Activated CD4-positive, alpha-beta T cell treated with anti-CD3 and anti-CD28 coated beads for 24 hours (primary cell): ENCODE results near the gene TSGA10IP.

Source experiments
- DNase-seq, 2 donors: peaks; one replicate each; pipeline ENCODE4 v3.0.0-alpha.2; 2020; ENCODE audit warnings: low read depth in 2 of 2

TSGA10IP gene

DNA sequence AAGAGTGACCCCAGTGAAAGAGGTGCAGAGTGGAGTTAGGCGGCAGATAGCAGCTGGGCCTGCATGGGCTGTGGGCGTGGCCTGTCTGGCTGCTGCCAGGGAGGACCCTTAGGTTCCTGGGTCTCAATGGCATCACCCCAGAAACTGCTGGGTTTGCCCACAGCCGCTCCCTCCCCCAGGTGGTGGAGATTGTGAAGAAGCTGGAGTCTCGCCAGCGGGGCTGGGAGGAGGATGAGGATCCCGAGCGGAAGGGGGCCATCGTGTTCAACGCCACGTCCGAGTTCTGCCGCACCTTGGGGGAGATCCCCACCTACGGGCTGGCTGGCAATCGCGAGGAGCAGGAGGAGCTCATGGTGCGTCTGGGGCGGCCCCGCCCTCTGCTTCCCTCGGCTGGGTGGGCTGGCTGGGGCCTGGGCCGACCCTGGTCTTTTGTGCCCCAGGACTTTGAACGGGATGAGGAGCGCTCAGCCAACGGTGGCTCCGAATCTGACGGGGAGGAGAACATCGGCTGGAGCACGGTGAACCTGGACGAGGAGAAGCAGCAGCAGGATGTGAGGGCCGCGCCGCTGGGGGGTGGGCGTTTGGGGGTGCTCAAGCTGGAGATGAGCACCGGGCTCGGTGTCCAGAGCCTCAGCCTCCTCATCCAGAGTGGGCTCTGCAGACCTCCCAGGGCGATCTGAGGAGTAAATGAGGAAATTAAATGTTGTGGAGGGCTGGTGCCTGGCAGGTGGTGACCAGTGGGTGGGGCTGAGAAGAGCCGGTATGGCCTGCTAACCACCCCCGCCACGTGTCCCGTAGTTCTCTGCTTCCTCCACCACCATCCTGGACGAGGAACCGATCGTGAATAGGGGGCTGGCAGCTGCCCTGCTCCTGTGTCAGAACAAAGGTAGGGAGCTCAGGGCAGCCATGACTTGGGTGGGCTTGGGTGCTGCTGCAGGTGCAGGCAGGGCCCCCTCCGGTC is 31.2 kb downstream of the TSGA10IP start:
- DNase-seq = no peak

DNA sequence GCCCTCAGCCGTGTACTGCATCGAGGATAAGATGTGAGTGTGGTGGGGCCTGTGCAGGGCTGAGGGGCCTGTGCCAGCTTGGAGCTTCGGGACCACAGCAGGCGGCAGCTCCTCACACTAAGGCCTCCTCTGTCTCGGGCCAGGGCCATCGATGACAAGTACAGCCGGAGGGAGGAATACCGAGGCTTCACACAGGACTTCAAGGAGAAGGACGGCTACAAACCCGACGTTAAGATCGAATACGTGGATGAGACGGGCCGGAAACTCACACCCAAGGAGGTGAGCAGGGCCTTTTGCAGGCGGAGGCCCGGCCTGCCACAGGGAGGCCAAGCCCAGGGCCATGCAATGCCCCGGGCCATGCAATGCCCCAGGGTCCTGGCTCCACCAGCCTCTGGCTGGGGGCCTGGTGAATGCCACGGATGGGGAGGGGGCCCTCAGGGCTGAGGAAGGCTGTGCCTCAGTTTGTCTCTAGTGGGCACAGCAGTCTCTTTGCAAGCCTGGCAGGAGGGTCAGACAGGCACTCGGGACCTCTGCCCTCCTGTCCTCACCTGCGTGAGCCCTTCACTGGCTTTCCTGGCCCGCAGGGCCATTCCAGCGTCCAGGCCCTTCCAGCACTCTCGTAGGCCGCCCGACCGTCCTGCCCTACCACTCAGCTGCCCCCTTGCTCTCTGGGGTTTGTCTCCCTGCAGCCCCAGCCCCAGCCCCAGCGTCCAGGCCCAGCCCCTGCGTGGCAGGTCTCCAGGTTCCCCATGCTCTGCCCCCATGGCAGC is 32.5 kb downstream of the TSGA10IP start:
- DNase-seq = no peak

DNA sequence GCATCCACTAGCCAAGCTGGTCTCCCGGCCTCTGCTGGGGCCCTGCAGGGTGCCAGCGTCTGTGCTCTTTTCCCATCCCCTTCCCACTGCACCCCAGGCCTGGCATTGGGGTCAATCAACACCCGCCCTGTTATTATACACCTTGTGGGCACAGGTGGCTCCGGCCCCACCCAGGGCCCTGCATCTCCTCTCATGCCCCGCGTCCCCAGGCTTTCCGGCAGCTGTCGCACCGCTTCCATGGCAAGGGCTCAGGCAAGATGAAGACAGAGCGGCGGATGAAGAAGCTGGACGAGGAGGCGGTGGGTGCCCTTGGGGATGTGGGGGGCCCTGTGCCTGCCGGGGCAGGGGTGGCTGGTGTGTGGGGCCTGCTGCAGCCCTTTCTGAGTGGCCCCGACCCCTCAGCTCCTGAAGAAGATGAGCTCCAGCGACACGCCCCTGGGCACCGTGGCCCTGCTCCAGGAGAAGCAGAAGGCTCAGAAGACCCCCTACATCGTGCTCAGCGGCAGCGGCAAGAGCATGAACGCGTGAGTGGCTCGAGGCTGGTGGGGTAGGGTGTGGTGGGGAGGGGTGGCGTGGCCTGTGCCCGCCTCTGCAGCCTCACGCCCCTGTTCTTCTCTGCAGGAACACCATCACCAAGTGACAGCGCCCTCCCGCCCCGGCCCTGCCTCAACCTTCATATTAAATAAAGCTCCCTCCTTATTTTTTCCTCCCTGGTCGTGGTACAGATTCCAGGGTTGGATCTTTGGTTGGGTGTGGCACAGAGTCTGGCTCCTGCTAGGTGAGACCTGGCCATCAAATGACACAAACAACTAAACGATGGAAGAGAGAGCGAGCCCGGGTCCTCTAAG is 33.3 kb downstream of the TSGA10IP start:
- no peak for DNase-seq

DNA sequence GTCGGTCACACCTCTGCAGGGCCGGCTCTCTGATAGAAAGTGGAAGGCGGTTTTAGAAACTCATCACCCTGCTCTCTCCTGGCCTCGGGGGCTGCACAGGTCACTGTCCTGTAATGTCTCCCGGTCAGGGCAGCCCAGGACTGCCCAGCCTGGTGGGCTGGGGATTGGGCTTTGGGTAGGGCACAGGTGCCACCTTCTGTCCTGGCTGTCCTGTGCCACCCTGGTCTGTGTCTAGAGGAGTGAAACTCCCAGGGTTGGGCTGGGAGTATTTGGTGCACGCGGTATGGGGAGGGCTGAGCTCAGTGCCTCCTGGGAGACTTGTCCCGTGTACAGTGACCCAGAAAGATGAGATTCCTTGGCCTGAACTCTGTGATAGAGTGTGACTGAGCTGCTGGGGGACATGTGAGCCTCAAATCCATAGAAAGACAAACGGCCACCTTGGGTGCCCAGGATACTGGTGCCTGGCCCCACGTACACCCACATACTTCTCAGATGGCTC is 34.0 kb downstream of the TSGA10IP start:
- no peak for DNase-seq

DNA sequence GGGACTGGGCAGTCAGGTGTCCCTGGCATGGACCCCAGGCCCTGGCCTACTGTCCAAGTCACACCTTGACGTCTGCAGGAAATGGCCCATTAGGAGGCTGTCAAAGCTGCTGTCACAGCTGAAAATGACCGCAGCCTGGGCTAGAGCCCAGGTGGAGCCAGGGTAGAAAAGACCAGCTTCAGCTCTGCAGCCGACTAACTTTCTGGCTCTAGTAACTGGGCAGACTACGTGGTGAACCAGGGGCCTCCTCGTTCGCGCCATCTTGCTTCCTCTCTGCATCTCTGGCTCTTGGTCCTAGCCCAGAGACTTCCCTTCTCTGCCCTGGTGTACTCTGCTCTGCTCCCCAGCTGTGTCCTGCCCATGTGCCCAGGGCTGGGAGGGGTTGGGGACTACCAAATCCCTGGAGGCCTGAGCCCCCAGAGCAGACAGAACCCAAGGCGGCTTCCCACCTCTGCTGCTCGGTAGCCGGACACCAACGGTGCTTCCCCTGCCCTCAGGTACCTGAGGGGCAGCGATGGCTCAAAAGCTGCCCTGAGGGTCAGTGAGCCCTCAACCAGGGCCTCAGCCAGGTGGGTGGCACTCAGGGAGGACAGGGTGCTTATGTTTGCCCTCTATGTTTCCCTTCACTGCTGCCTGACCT is 35.9 kb downstream of the TSGA10IP start:
- no peak for DNase-seq

DNA sequence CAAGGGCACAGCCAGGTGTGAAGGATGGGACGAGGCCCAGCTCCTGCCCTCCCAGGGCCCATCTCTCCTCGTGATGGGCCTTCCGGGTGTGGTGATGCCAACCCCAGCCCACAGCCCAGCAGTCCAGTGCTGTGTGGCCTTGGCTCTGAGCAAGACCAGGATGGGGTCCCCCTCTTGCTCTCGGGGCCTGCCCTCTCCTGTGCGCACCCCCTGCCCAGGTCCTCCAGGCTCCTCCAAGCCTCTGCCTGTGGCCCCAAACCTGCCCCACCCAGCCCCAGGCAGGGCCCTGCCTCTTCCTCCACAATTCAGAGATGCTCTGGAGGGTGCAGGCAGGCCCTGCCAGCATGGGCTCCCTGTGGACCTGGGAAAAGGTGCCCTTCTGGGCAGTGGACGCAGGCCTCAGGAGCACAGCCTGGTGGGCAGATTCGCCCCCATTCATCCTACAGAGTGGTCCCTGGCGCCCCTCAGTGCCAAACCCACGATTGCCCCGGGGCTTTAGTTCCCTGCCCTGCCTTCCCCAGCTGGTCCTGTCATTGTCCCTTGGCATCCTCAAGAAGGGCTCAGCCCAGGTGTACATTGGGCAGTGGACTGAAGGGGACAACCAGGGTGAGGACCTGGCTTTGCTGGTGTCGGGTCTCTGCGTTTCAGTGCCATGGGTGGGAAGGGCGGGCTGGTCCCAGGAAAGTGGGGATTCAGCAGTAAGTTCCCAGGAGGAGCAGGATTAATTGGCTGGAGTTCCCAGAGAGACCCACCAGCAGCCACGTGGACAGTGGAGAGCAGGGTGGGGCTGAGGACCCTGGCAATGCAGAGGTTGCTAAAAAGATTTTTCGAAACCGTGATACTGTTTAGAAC is 36.9 kb downstream of the TSGA10IP start:
- DNase-seq = no peak

DNA sequence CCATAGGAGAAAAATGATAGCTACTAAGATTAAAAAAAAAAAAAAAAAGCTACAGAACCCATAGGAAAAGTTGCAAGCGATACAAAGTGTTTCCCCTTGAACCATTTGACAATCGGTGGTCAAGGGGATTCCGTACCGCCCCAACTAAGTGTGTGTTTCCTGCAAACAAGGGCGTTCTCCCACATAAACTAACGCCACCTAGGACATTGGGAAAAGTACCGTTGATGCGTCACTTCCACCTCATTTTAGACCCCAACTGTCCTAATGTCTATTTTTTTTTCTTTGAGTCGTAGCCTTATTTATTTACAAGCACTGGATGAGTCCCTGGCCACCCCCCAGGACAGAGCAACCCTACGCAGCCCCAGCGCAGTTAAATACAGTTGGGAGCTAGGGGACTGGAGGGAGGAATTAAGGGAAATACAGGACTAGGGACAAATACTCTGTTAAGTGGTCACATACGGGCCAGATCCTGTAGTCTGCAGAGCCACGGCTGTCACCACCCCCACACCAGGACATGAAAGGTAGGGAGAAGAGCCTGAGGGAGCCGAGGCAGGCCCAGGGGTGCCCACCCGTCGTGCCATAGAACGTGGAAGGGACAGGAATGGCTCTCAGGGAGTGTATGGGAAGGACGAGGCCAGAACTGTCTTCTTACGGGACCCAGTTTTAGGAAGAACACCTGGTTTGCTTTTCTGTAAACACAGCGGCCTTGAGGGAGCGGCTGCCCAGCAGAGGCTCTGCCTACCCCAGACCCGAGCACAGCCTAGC is 37.7 kb downstream of the TSGA10IP start:
- no peak for DNase-seq

DNA sequence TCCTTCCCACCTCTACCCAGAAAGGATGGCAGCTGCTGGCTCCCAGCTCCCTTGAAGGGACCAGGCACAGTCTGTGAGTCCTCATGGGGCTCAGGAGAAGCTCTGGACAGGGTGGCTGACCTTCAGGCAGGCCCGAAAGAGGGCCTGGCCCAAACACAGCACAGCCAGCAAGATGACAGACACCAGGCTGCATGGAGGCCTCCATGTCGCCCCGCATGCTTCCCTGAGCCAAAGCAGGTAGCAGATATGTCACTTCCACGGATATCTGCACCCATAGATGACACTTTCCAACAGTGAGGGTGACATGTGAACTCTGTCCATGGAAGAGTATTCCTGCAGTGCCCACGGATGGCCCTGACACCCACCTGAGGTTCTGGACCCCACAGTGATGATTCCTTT is 38.3 kb downstream of the TSGA10IP start:
- no peak for DNase-seq

DNA sequence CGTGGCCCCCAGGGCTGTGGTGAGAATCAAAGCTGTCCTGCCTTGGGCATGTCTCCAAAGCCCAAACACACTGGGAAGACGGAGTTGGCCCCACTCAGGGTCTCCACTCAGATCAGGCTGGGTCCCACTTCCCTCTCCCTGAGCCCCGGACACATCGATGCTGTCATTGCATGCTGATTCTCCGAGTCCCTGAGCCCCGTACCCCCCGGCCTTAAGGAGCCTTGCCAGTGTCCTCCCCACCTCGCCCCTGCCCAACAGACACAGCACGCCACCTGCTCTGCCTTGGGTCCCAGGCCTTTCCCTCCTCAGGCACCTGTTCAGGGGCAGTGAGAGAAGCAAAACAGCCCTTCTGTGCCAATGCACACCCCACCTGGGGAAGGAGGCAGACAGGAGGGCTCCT is 42.1 kb downstream of the TSGA10IP start:
- no peak for DNase-seq

DNA sequence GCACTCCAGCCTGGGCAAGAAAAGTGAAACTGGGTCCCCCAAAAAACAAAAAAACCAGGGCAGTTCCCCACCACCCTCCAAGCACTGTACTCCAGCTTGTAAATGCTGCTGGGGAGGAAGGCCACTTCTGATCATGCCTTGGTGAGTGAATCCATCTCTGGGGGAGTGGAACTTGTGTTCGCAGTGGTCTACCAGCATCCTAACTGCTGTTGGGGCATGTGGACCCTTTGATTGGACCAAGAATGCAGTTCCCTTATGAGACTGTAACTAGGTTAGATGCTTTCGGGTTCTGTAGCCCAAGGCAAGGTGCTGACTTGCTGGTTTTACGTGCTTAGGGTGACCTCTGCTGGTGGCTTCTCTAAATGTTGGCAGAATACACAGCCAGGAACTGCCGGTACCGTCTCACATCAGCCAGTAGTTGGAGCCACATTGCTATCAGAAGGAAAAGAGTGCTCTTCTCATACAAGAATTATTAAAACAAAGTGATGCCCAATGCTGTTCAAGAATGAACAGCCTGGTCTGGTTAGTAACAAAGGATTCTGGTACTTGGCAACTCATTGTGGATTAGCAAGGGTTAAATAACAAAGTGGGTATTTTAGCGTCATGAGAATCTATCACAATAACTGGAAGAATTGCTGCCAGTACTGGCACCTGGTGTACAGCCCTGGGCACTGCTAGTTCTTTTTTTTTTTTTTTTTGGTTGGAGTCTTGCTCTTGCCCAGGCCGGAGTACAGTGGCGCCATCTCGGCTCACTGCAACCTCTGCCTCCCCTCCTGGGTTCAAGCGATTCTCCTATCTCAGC is 43.7 kb downstream of the TSGA10IP start:
- peak; percentile 88 to 90 for DNase-seq

DNA sequence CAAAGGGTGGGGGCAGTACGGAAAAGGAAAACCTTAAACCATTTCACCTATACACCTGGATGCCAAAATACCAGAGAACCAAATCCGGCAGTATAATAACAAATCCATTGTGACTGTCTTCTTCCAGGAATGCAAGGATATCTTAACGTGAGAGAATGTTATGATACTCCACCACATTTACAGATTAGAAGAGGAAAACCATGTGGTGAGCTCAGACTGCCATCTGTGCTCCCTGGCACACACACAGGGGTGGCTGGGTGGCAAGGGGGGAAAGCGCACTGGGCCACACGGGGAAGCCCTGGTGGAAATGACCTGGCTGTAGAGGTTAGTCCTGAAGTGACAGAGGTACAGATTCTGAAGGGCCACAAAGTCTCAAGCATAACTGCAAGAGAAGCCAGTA is 46.8 kb downstream of the TSGA10IP start:
- no peak for DNase-seq

DNA sequence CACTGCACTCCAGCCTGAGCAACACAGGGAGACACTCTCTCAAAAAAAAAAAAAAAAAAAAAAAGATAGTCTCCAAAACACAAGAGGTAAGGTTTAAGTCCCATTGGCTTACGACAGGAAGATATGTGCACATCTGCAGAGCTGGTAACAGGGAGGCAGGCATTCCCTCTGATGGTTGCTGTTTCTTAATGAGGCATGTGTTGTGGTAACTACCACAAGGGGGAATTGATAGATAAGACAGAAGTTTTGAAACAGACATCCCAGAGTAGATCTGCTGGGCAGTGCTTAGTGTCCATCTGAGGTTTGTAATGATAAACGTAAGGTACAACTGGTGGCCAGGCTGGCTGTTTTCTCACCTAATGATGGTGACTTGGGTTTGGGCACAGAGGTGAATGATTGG is 52.0 kb downstream of the TSGA10IP start:
- no peak for DNase-seq

DNA sequence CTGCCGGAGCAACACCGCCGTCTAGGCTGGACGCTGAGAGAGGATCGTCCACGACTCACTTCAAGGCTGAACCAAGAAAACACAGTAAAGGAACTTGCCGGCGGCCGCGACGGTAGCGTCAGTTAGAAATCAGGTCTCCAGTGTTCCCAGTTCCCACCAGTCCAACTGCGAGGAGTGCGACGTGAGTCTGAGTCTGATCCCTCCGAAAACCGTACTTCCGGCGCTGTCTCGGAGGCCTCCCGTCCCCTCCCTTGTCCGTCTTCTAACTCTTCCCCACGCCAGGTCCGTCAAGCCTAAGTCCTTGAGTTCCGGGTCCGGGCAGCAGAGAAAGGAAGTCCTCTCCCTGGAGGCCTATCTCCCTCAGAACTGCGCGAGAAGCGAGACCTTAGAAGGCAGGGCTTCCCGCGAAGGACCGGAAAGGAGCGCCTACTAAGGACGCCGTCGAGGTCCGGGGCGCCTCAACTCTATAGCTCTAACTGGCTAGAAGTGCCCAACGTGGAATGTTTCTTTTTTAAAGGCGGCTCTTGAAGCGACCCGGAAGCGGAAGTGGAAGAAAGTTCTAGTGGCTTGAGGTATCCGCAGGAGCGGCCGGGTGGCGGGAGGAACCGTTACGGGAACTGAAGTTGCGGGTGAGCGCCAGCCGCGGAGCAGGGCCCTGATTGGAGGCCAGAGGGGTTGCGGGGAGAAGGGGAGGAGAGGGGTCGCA is 56.8 kb downstream of the TSGA10IP start, which contains the start of the genes BANF1 and EIF1AD:
BANF1 (plus strand) TSS at position 562 of the 706 bp plus-strand sequence. CDS start 748 bp downstream, outside the sequence.
EIF1AD (minus strand) TSS at position 216 of the 706 bp plus-strand sequence. CDS start 1,768 bp downstream, outside the sequence.
- peak; percentile 86 to 87 for DNase-seq

DNA sequence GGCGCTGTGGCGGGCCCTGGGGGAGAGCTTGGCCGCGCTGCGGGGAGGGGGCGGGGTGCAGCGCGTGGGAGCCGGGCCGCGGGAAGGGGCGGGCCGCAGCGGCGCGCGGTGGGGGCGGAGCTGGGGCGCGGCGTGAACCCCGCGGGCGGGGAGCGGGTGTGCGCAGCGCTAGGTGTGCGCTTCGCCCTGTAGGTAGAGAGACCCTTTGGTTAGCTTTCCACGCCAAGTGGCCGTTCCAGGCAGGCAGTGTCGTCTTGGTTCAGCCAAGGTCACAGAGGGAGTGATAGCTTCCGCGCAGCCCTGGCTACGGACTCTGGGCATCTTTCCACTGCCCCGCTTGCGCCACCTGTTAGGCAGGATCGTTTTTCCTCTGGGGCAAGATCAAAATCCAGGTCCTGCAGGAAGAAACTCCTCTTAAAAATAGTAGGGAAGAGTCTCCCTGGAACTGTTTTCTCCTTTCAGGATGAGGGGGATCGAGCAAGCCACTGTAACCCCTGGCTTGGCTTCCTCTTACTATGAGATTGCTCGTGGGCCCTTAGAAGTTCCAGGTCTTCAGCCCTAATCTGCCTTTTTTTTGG is 57.5 kb downstream of the TSGA10IP start:
- no peak for DNase-seq

DNA sequence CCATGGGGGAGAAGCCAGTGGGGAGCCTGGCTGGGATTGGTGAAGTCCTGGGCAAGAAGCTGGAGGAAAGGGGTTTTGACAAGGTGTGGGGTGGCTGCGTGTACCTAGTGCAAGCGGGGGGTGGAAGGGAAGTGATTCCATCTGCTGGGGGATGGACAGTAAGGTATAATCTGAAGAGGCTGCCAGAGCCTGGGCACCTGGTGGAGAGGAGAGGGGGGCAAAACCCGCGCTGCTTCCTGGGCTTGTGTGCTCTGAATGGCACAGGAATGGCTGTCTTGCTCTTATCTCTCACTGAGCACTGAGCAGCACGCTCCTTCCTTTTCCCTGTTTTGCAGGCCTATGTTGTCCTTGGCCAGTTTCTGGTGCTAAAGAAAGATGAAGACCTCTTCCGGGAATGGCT is 58.0 kb downstream of the TSGA10IP start:
- DNase-seq = no peak

DNA sequence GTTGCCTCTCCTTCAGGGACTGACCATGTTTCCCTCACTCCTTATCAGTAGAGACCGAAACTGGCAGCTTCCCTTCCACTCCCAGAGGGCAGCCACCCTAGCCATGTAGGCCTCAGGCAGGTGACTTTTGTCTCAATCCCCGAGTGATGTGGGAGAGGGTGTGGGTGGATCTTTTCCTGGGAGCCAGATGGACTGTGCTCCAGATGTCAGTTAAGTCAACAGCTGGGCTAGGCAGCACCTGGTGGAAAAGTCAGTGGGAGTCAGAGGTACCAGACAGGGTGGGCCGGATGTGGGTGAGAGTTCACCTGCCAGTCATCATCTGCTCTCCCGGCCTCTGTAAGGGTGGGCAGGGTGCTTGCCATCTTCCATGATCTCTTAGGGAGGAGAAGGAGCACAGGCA is 58.9 kb downstream of the TSGA10IP start:
- no peak for DNase-seq

DNA sequence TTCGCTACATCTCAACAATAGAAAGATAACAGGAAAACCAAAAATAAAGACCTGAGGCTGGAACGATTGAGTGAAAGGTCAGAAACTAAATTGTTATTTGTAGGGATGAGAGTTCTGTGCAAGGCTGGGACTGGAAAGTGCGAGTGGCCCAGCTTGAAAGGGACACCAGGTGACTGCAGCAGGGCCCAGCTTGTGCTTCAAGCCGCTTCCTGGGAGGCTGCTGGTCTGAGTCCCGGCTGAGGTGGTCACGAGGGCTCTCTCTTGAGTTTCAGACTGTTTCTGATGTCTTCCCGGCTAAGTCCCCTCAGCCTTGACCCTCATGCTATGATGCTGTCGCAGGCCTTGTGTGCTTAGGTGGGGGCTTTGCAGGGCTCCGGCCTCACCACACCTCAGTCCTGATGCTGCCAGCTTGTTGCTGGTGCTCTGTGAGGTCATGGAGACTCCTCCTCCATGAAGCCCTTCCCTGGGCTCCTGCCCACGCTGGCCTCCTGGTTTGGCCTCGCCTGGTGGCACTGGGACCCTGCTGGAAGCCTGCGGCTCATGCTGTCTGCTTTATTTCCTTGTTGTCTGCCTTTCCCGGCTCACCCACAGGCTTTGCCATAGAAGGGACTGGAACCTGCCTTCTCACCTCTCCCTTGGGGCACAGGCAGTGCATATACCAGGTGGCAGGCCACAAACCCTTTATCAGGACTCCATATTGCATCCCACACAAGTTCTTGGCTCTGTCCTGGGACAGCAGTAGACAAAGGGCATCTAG is 61.0 kb downstream of the TSGA10IP start:
- no peak for DNase-seq
